AML-193 (cell line): ENCODE measurements around the gene TRH.
"Not testable (repeated sequence)": the region's sequence is repeated elsewhere in the genome, so short reads cannot be mapped to it uniquely, and the experiment has no call there.

Experiments used
- DNase-seq, 2 experiments: peaks; one replicate each; lab custom pipeline; 2025; lab: John Stamatoyannopoulos, UW

TRH gene

GRCh38 chr3:130010556-130010955, 36.0 kb downstream of the TRH start:
- no peak for DNase-seq

- DNase-seq = not testable (repeated sequence)
Observed at GRCh38 chr3:130012108-130012507, 37.6 kb downstream of the TRH start.

GRCh38 chr3:130013246-130013645, 38.7 kb downstream of the TRH start:
- DNase-seq = not testable (repeated sequence)

- no peak for DNase-seq
Observed at GRCh38 chr3:130014526-130014925, 40.0 kb downstream of the TRH start.

GRCh38 chr3:130017661-130018060, 43.1 kb downstream of the TRH start:
- DNase-seq = not testable (repeated sequence)

- DNase-seq = not testable (repeated sequence)
Observed at GRCh38 chr3:130026146-130026829, 51.8 kb downstream of the TRH start.

- DNase-seq = not testable (repeated sequence)
Observed at GRCh38 chr3:130027437-130027836, 52.9 kb downstream of the TRH start.
